GM06990 (cell line): ENCODE measurements around the gene ATP8B4.

Experiments used
- DNase-seq: peaks from one replicate; pipeline ENCODE4 v3.0.0-alpha.2; 2011; ENCODE audit not compliant: insufficient read length; ENCODE audit errors: extremely low read depth
- H3K27me3 ChIP-seq: replicated peaks from 2 replicates; pipeline ENCODE4 v1.6.0; 2011; ENCODE audit warnings: low read length; ENCODE audit not compliant: control insufficient read depth, insufficient read depth
- H3K36me3 ChIP-seq: 2 replicates; pipeline ENCODE4 v1.5.1; 2011; ENCODE audit warnings: low read length; ENCODE audit not compliant: control insufficient read depth, insufficient read depth
- H3K4me3 ChIP-seq: replicated peaks from 2 replicates; pipeline ENCODE4 v1.5.1; 2011; ENCODE audit warnings: low read depth, mild to moderate bottlenecking, control low read depth, low read length
- TF ChIP-seq, protein P1 (sequence below): IDR thresholded peaks from 2 replicates; pipeline ENCODE4 v1.5.1; 2011; ENCODE audit warnings: low read length, control low read depth, mild to moderate bottlenecking, inconsistent platforms; ENCODE audit not compliant: insufficient read depth, poor library complexity, severe bottlenecking

Gene ATP8B4

DNA sequence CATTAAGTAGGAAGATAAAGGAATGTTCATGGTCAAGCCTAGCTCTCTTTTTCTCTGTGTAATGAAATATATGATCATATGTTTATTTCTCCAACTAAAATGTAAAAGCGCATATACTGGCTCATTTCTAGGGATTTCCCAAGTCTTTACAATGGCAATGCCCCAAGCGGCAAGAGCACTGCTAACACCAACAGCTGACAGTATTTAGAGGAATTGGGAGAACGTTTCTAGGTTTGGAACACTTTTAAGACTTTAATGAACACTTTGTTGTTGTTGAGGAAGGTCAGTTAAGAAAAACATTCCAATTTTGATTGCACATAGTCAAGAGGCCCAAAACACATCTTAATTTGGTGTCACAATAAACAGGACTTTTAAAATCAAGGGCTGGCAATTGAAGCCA, 132.7 kb downstream of the ATP8B4 start:
- TF ChIP-seq, protein P1, sequence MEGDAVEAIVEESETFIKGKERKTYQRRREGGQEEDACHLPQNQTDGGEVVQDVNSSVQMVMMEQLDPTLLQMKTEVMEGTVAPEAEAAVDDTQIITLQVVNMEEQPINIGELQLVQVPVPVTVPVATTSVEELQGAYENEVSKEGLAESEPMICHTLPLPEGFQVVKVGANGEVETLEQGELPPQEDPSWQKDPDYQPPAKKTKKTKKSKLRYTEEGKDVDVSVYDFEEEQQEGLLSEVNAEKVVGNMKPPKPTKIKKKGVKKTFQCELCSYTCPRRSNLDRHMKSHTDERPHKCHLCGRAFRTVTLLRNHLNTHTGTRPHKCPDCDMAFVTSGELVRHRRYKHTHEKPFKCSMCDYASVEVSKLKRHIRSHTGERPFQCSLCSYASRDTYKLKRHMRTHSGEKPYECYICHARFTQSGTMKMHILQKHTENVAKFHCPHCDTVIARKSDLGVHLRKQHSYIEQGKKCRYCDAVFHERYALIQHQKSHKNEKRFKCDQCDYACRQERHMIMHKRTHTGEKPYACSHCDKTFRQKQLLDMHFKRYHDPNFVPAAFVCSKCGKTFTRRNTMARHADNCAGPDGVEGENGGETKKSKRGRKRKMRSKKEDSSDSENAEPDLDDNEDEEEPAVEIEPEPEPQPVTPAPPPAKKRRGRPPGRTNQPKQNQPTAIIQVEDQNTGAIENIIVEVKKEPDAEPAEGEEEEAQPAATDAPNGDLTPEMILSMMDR, result no peak
- Histone ChIP-seq H3K36me3 (no peaks in the 10 kb centered on the region), H3K27me3 (no peaks in the 10 kb centered on the region), H3K4me3 (no peak overlapping the region)
- no peak for DNase-seq

DNA sequence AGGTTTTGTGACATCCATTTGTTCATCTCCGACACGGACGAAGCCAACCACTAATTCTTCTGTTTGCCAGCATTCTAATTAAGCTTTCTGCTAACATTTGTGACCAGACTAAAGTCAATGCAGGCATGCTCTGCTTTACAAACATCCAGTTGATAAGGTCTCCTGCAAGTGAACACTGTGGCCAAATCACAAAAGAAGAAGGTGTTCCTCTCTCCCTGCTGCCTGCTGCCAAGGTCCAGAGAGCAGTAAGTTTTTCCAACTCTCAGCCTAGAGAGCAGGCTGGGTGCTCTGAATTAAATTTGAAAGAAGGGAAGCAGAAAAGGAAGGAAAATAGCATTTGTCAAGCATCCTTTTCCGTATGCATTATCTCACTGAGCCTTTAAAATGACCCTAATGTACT, 133.6 kb downstream of the ATP8B4 start:
- TF ChIP-seq, protein P1, result no peak
- Histone ChIP-seq H3K27me3 (no peaks in the 10 kb centered on the region), H3K36me3 (no peaks in the 10 kb centered on the region), H3K4me3 (no peak overlapping the region)
- DNase-seq, result no peak

GRCh38 chr15:49984436-49984835, 134.6 kb downstream of the ATP8B4 start:
- TF ChIP-seq, protein P1, result no peak
- Histone ChIP-seq H3K27me3 (no peaks in the 10 kb centered on the region), H3K4me3 (no peak overlapping the region), H3K36me3 (no peaks in the 10 kb centered on the region)
- DNase-seq, result no peak

DNA sequence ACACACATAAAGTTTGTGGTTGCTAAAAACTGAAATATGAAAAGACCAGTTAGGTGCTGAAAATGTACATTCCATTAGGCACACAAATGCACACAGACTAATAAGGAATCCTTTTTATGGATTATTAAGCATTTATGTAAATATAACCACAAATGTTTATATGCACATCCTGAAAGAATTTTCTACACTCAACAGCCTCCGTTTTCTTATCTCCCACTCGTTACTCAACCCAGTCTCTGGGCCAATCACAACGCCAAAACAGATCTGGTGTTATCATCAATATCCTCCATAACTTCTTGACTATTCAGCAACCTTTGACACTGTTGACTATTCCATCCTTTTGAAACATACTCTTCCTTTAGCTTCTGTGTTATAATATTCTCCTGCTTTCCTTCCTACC, 136.4 kb downstream of the ATP8B4 start:
- H3K36me3 ChIP-seq, result no peaks in the 10 kb centered on the region
- TF ChIP-seq, protein P1, result no peak

GRCh38 chr15:49979705-49980382, 139.2 kb downstream of the ATP8B4 start:
- H3K27me3 ChIP-seq, result no peaks in the 10 kb centered on the region
- DNase-seq, result no peak
- no peaks in the 10 kb centered on the region for H3K36me3 ChIP-seq
- H3K4me3 ChIP-seq, result no peak overlapping the region
- TF ChIP-seq, protein P1, result no peak

More for the DNA sequence above, 136.4 kb downstream of the ATP8B4 start:
- Histone ChIP-seq H3K4me3 (no peak overlapping the region), H3K27me3 (no peaks in the 10 kb centered on the region)
- no peak for DNase-seq

DNA sequence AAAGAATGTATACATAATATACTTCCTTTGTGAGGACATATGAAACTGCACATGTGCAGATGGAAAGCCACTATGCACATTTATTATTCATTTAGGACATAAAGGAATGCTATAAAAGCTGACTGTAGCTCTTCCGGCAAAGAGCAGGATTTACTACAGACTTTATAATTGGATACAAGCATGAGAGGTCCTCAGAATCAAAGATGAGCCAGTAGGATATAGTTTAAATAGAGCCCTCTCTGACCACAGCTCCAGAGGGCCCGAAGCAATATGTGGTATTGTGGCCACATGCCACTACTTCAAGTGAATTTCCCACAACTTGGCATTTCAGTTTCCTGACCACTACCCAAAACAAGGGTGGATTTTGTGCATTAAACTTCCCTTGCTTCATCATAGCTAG, 140.9 kb downstream of the ATP8B4 start:
- Histone ChIP-seq H3K36me3 (no peaks in the 10 kb centered on the region), H3K27me3 (no peaks in the 10 kb centered on the region), H3K4me3 (no peak overlapping the region)
- TF ChIP-seq, protein P1, result no peak
- no peak for DNase-seq
